Tibial nerve (tissue), 4 donors: Measurements from ENCODE around the gene ARL8A. TPM values are rescaled to one million over a fixed set of nuclear protein-coding genes. Genes with fewer than 3 reads are reported as not detected.

Source experiments
- DNase-seq, 2 donors: peaks; one replicate each; pipeline ENCODE4 v3.0.0-alpha.2; 2019; ENCODE audit warnings: low spot score in 2 of 2
- H3K27ac ChIP-seq, 4 donors: fragments of 200-600 bp; sonication (generic) in 3 of 4; one replicate each; pipeline ENCODE4 v1.5.1; 2017 to 2019; ENCODE audit warnings: mild to moderate bottlenecking in 1 of 4
- H3K27me3 ChIP-seq, 2 donors: fragments of 200-600 bp; sonication (generic) in 1 of 2; one replicate each; pipeline versions ENCODE4 v1.5.1 to v1.6.0; 2017 to 2019
- H3K36me3 ChIP-seq, 3 donors: fragments of 200-600 bp; sonication (generic); one replicate each; pipeline ENCODE4 v1.5.1; 2018 to 2019
- H3K4me1 ChIP-seq, 4 donors: fragments of 200-600 bp; sonication (generic) in 3 of 4; one replicate each; pipeline ENCODE4 v1.5.1; 2017 to 2019
- H3K4me3 ChIP-seq, 4 donors: fragments of 200-600 bp; sonication (generic) in 3 of 4; one replicate each; pipeline ENCODE4 v1.5.1; 2017 to 2019; ENCODE audit warnings: mild to moderate bottlenecking in 1 of 4, moderate library complexity in 1 of 4
- H3K9me3 ChIP-seq, 4 donors: fragments of 200-600 bp; sonication (generic) in 3 of 4; one replicate each; pipeline ENCODE4 v1.5.1; 2017 to 2019
- EP300 ChIP-seq, 2 donors: sonication (generic); formaldehyde crosslinking; IDR thresholded peaks; one replicate each; pipeline ENCODE4 v1.6.1; 2017; ENCODE audit warnings: antibody characterized with exemption in 2 of 2, mild to moderate bottlenecking in 1 of 2
- POLR2A ChIP-seq, 2 donors: fragments of 450-650 bp; IDR thresholded peaks; one replicate each; pipeline ENCODE4 v1.6.1; 2017; ENCODE audit warnings: antibody characterized with exemption in 2 of 2, mild to moderate bottlenecking in 2 of 2, moderate library complexity in 2 of 2
- WGBS, 2 donors: methylation state at CpG; one replicate each; pipeline ENCODE4 v1.1.5; 2018; 5-methylcytosine and 5-hydroxymethylcytosine counted together
- total RNA-seq, 4 donors: library from RNA; depleted of rRNA; stranded (reverse); fragments of >200 nt; gene quantifications; one replicate each; pipeline ENCODE4 v1.1.0, GENCODE V29; 2016
- TF ChIP-seq, protein P1 (sequence below), 5 experiments: fragments of 200-600 bp in 3 of 5; fragments of 450-650 bp in 2 of 5; sonication (generic) in 3 of 5; IDR thresholded peaks; one replicate each; pipeline ENCODE4 v1.5.1; 2016 to 2019; ENCODE audit warnings: antibody characterized with exemption in 5 of 5, mild to moderate bottlenecking in 3 of 5, moderate library complexity in 2 of 5

The ARL8A gene
- total RNA-seq, 4 donors from 2014 or later: 35.0 to 64.5 (median 49.3) TPM

DNA sequence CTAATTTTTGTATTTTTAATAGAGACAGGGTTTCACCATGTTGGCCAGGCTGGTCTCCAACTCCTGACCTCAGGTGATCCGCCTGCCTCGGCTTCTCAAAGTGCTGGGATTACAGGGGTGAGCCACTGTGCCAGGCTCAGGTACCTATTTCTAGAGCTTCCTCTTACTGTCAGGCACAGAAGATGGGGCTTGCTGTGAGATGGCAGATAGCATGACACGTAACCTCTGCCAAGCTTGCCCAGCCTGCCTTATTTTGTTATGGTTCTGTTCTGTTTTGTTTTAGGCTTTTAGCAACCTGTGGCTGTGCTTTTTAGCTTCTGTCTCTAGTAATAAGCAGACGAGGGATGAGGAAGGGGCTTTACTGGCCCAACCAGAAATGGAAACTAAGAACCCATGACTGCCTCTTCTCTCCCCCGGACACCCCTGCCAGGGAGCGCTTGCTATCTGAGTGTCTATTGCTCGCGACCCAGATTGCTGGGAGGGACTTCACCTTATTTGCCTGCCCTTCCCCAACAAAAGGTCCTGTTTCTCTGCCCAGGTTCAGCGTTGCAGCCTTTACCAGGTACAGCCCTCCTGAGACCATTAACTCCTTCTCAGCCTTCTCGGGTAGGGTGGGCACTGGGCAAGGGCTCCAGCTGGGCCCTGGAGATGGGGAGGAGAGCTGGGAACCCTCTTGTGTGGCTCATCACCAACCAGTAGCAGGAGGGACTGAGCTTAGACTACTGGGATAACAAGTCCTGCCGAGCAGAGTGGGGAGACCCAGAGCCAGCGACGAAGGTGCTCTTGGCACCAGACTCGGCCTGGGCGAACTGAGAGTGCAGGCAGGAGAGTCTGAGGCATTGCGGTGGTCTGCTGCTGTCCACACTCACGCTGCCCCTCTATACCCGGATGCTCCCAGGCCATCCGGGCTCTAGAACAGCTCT is 35.6 kb upstream of the ARL8A start:
- peaks cover 0 to 9% (median 4%) of the 10 kb centered on the region in 4 donors for H3K4me1 ChIP-seq
- peaks cover 0 to 3% (median 0%) of the 10 kb centered on the region in 3 donors for H3K36me3 ChIP-seq
- H3K27ac ChIP-seq: no peak overlapping the region
- H3K9me3 ChIP-seq: no peaks in the 10 kb centered on the region
- DNase-seq: no peak
- TF ChIP-seq, protein P1, sequence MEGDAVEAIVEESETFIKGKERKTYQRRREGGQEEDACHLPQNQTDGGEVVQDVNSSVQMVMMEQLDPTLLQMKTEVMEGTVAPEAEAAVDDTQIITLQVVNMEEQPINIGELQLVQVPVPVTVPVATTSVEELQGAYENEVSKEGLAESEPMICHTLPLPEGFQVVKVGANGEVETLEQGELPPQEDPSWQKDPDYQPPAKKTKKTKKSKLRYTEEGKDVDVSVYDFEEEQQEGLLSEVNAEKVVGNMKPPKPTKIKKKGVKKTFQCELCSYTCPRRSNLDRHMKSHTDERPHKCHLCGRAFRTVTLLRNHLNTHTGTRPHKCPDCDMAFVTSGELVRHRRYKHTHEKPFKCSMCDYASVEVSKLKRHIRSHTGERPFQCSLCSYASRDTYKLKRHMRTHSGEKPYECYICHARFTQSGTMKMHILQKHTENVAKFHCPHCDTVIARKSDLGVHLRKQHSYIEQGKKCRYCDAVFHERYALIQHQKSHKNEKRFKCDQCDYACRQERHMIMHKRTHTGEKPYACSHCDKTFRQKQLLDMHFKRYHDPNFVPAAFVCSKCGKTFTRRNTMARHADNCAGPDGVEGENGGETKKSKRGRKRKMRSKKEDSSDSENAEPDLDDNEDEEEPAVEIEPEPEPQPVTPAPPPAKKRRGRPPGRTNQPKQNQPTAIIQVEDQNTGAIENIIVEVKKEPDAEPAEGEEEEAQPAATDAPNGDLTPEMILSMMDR (IDR thresholded peaks at IDR 0.05): no peak
- no peak for TF ChIP-seq EP300 (IDR thresholded peaks at IDR 0.05)
- no peak for TF ChIP-seq POLR2A (IDR thresholded peaks at IDR 0.05)
- H3K4me3 ChIP-seq: no peak overlapping the region
- H3K27me3 ChIP-seq: no peaks in the 10 kb centered on the region
- WGBS, 2 donors: 80 to 83% methylated on average over 19 of the region's 19 CpGs

DNA sequence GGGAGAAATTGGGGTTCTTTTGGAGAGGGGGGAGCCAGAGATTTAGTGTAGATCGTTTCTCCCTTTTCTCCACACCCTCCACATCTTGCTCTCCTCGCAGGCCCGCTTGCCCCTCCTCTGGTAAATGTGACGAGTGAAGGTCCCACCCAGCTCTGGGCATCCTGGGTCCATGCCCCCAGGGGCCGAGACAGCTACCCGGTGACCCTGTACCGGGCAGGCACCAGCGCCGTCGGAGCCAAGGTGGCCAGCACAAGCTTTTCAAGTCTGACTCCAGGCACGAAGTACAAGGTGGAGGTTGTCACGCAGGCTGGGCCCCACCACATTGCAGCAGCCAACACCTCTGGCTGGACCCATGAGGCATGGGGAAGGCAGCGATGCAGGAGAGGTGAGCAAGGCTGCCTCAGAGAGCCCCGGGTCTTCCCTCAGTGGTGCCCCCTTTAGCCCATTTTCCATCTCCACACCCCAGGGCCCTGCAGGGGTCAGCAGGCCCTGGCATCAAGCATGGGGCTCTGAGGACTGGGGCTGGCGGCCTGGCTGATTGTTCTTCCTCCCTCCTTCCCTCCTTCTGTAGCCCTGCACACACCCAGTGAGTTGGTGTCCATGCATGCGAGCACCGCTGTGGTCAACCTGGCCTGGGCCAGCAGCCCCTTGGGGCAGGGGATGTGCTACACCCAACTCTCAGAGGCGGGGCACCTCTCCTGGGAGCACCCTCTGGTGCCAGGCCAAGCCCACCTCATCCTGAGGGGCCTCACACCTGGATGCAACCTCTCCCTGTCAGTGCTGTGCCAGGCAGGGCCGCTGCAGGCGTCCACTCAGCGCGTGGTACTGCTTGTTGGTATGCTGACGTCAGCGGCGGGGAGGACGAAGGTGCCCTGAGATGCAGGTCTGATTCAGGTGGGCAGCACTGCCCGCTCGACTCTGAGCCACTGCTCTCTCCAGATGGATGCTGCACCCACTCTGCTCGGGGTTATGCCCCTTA is 32.7 kb upstream of the ARL8A start:
- H3K4me3 ChIP-seq: no peak overlapping the region
- H3K27me3 ChIP-seq: no peaks in the 10 kb centered on the region
- 87 to 89% methylated on average over 26 to 28 of the region's 29 CpGs for WGBS, 2 donors
- peaks cover 0 to 3% (median 0%) of the 10 kb centered on the region in 3 donors for H3K36me3 ChIP-seq
- H3K27ac ChIP-seq: no peak overlapping the region
- TF ChIP-seq EP300 (IDR thresholded peaks at IDR 0.05): no peak
- no peak for DNase-seq
- H3K9me3 ChIP-seq: no peaks in the 10 kb centered on the region
- H3K4me1 ChIP-seq: no peaks in the 10 kb centered on the region

DNA sequence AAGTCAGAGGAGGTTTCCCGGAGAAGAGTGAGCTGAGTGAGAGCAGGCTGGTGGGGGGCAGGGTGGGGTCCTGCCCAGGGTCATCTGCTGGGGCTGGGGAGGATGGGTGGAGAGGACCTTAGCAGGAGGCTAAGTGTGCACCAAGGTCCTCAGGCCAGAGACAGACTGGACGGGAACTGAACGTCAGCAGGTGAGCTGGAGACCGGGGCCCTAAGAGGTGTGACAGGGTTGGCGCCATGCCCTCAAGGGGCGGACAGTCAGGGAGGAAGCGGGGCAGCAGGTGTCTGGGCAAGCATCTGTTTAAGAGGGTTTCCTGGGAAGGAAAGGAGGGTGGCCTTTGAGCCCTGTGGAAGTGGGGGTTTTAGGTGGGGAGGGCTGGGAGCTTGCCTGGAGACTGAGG is 29.5 kb upstream of the ARL8A start:
- Histone ChIP-seq H3K27me3 (no peaks in the 10 kb centered on the region), H3K9me3 (no peaks in the 10 kb centered on the region), H3K27ac (no peak overlapping the region), H3K4me1 (no peaks in the 10 kb centered on the region), H3K36me3 (peaks cover 0 to 7% (median 0%) of the 10 kb centered on the region in 3 donors), H3K4me3 (no peak overlapping the region)
- WGBS, 2 donors: 83 to 91% methylated on average over 7 of the region's 7 CpGs
- TF ChIP-seq, protein P1 (IDR thresholded peaks at IDR 0.05): no peak
- no peak for TF ChIP-seq EP300 (IDR thresholded peaks at IDR 0.05)
- DNase-seq: no peak

DNA sequence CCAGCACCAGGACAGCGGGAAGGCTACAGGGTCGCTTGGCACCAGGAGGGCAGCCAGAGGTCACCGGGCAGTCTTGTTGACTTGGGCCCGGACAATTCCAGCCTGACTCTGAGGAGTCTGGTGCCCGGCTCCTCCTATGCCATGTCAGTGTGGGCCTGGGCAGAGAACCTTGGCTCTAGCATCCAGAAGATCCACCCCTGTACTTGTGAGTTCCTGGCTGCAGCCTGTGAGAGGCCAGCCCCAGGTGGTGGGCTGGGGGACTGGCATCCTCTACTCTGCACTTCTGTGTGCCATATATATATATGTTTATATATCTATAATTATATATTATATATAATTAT is 27.4 kb upstream of the ARL8A start:
- TF ChIP-seq EP300 (IDR thresholded peaks at IDR 0.05) (no peak), POLR2A (IDR thresholded peaks at IDR 0.05) (no peak)
- TF ChIP-seq, protein P1 (IDR thresholded peaks at IDR 0.05): no peak
- H3K4me1 ChIP-seq: peaks cover 0 to 15% (median 2%) of the 10 kb centered on the region in 4 donors
- DNase-seq: no peak
- WGBS, 2 donors: 71 to 79% methylated on average over 5 of the region's 5 CpGs
- peaks cover 0 to 4% (median 0%) of the 10 kb centered on the region in 3 donors for H3K36me3 ChIP-seq
- H3K4me3 ChIP-seq: no peak overlapping the region
- no peak overlapping the region for H3K27ac ChIP-seq
- no peaks in the 10 kb centered on the region for H3K27me3 ChIP-seq
- no peaks in the 10 kb centered on the region for H3K9me3 ChIP-seq

DNA sequence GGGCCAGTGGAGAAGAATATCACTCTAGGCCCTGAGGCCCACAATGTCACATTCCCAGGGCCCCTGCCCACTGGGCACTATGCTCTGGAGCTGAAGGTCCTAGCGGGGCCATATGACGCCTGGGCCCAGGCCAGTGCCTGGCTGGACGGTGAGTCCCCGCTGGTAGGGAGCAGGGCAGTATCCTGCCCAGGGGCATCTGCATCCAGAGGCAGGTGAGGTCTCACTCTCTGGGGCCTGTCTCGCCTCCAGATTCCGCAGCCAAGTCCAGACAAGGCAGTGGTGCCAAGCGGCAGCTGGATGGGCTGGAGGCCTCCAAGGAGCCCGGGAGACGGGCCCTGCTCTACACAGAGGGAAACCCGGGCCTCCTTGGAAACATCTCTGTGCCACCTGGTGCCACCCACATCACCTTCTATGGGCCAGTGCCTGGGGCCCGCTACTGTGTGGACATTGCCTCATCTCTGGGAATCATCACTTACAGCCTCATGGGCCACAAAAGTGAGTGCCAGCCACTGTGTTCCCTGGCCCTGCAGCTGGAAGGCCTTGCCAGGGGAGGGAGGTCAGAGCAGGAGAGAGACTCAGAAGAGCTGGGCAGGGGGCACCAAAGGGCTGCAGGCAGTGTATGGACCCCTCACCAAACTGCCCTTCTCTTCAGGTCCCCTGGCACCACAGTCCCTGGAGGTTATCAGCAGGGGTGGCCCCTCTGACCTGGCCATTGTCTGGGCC is 26.9 kb upstream of the ARL8A start:
- Histone ChIP-seq H3K4me1 (peaks cover 0 to 15% (median 2%) of the 10 kb centered on the region in 4 donors), H3K27ac (no peak overlapping the region), H3K27me3 (no peaks in the 10 kb centered on the region), H3K36me3 (peaks cover 0 to 4% (median 0%) of the 10 kb centered on the region in 3 donors), H3K9me3 (no peaks in the 10 kb centered on the region), H3K4me3 (no peak overlapping the region)
- no peak for DNase-seq
- 92 to 93% methylated on average over 2 to 11 of the region's 11 CpGs for WGBS, 2 donors
- TF ChIP-seq, protein P1 (IDR thresholded peaks at IDR 0.05): no peak
- TF ChIP-seq POLR2A (IDR thresholded peaks at IDR 0.05) (no peak), EP300 (IDR thresholded peaks at IDR 0.05) (no peak)
